Ascending aorta (tissue), 2 donors: Measurements from ENCODE around the gene KCNN1. TPM values are rescaled to one million over a fixed set of nuclear protein-coding genes. Genes with fewer than 3 reads are reported as not detected.

ENCODE experiments used
- DNase-seq, 2 donors: peaks; one replicate each; pipeline ENCODE4 v3.0.0-alpha.2; 2019; ENCODE audit warnings: low spot score in 2 of 2
- H3K27ac ChIP-seq, 2 donors: fragments of 200-600 bp; sonication (generic); one replicate each; pipeline ENCODE4 v1.5.1; 2016 to 2017; ENCODE audit warnings: mild to moderate bottlenecking in 1 of 2
- H3K27me3 ChIP-seq: fragments of 200-600 bp; sonication (generic); one replicate; pipeline ENCODE4 v1.5.1; 2017
- H3K36me3 ChIP-seq, 2 donors: fragments of 200-600 bp; sonication (generic); one replicate each; pipeline ENCODE4 v1.5.1; 2016
- H3K4me1 ChIP-seq, 2 donors: fragments of 200-600 bp; sonication (generic); one replicate each; pipeline ENCODE4 v1.5.1; 2016 to 2017; ENCODE audit warnings: mild to moderate bottlenecking in 1 of 2
- H3K4me3 ChIP-seq, 2 donors: fragments of 200-600 bp; sonication (generic); one replicate each; pipeline ENCODE4 v1.5.1; 2016 to 2017; ENCODE audit warnings: mild to moderate bottlenecking in 1 of 2
- H3K9me3 ChIP-seq, 2 donors: fragments of 200-600 bp; sonication (generic); one replicate each; pipeline ENCODE4 v1.5.1; 2016
- intact Hi-C: fragments of 100-400 bp; cut with DNase I; formaldehyde crosslinking; loops from one replicate; pipeline ENCODE4 v1.15.1; 2023
- total RNA-seq: library from RNA; depleted of rRNA; stranded (reverse); fragments of >200 nt; gene quantifications from one replicate; pipeline ENCODE4 v1.1.0, GENCODE V29; 2016
- TF ChIP-seq, protein P1 (sequence below), 3 experiments: fragments of 200-600 bp in 2 of 3; fragments of 450-650 bp in 1 of 3; sonication (generic) in 2 of 3; IDR thresholded peaks; one replicate each; pipeline ENCODE4 v1.5.1; 2016 to 2019; ENCODE audit warnings: antibody characterized with exemption in 3 of 3, mild to moderate bottlenecking in 1 of 3, moderate library complexity in 1 of 3

Gene KCNN1
- total RNA-seq, 1 donor from 2014 or later: not detected

DNA sequence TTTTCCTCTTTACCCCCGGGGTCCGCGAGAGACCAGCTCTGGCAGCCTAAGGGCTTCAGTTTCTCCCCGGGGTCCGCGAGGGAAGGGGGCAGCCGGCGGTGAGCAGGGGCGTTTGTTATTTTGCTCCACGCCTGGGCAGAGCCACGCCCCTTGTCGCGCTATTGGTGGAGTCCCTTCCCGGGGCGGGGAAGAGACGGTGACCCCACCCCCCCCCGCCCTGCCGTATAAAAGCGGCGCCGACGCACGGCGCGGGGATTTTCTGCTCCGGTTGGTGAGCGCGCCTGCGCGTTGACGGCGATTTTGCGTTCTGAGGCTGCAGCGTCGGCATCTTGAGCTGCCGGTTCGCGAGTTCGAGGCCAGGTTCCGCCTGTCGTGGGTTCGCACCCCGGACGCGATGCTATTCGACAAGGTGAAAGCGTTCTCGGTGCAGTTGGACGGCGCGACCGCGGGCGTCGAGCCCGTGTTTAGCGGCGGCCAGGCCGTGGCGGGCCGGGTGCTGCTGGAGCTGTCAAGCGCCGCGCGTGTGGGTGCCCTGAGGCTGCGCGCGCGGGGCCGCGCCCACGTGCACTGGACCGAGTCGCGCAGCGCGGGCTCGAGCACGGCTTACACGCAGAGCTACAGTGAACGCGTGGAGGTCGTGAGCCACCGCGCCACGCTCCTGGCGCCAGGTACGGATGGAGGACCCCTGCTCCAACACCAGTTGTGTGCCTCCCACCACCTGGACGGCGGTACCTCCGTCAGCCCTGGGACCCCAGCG, 41.2 kb downstream of the KCNN1 start, which contains the start of gene ARRDC2:
Gene ARRDC2 (plus strand): TSS at position 254 of the 757 bp plus-strand sequence. CDS start 141 bp downstream, at position 395.
- H3K36me3 ChIP-seq: peaks cover 37 to 46% of the 10 kb centered on the region in 2 donors
- intact Hi-C loops: loop anchor here (1.0 to 5.0 kb wide), 4 partner anchors 13 to 153 kb away; no protein-coding TSS in a partner anchor
- peak; percentile 78 to 95 for DNase-seq

GRCh38 chr19:18008814-18009213, 41.9 kb downstream of the KCNN1 start:
- Histone ChIP-seq H3K4me3 (peak overlapping the region; percentile 50 to 78), H3K27me3 (no peaks in the 10 kb centered on the region), H3K9me3 (no peaks in the 10 kb centered on the region), H3K4me1 (peaks cover 11 to 12% of the 10 kb centered on the region in 2 donors), H3K36me3 (peaks cover 43 to 53% of the 10 kb centered on the region in 2 donors), H3K27ac (peak overlapping the region; percentile 71 to 88)
- no peak for DNase-seq
- intact Hi-C loops: loop anchor here (5.0 kb wide), 1 partner anchor 93 kb away; no protein-coding TSS in a partner anchor
- TF ChIP-seq, protein P1, sequence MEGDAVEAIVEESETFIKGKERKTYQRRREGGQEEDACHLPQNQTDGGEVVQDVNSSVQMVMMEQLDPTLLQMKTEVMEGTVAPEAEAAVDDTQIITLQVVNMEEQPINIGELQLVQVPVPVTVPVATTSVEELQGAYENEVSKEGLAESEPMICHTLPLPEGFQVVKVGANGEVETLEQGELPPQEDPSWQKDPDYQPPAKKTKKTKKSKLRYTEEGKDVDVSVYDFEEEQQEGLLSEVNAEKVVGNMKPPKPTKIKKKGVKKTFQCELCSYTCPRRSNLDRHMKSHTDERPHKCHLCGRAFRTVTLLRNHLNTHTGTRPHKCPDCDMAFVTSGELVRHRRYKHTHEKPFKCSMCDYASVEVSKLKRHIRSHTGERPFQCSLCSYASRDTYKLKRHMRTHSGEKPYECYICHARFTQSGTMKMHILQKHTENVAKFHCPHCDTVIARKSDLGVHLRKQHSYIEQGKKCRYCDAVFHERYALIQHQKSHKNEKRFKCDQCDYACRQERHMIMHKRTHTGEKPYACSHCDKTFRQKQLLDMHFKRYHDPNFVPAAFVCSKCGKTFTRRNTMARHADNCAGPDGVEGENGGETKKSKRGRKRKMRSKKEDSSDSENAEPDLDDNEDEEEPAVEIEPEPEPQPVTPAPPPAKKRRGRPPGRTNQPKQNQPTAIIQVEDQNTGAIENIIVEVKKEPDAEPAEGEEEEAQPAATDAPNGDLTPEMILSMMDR (IDR thresholded peaks at IDR 0.05): no peak

More for the DNA sequence above, 41.2 kb downstream of the KCNN1 start, which contains the start of gene ARRDC2:
- H3K4me1 ChIP-seq: peaks cover 5 to 11% of the 10 kb centered on the region in 2 donors
- TF ChIP-seq, protein P1 (IDR thresholded peaks at IDR 0.05): no peak
- H3K9me3 ChIP-seq: no peaks in the 10 kb centered on the region
- H3K27ac ChIP-seq: peak within 1 kb of the TSS; percentile 71 to 88
- H3K27me3 ChIP-seq: no peaks in the 10 kb centered on the region
- peak within 1 kb of the TSS; percentile 50 to 78 for H3K4me3 ChIP-seq

- TF ChIP-seq, protein P1 (IDR thresholded peaks at IDR 0.05): no peak
- Histone ChIP-seq H3K9me3 (no peaks in the 10 kb centered on the region), H3K36me3 (peaks cover 46 to 60% of the 10 kb centered on the region in 2 donors), H3K4me3 (peak overlapping the region; percentile 50 to 78), H3K27ac (peak overlapping the region; percentile 71 to 88), H3K27me3 (no peaks in the 10 kb centered on the region), H3K4me1 (peaks cover 11 to 12% of the 10 kb centered on the region in 2 donors)
- no peak for DNase-seq
- intact Hi-C loops: loop anchor here (5.0 kb wide), 1 partner anchor 93 kb away; no protein-coding TSS in a partner anchor
These were observed 42.6 kb downstream of the KCNN1 start for GRCh38 chr19:18009412-18010066.

DNA sequence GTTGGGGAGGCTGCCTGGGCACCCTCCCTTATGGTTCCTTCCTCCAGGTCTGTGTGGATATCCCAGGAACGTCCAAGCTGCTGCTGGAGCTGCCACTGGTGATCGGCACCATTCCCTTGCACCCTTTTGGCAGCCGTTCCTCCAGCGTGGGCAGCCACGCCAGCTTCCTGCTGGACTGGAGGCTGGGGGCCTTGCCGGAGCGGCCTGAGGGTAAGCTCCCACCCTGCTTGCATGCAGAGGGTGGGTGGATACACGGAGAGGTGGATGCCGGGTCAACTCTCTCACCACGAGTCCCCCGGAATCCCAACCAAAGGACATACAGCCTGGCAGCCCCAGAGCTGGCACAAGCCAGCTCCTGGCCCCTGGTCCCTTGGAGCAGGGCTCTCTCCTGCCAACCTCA, 43.2 kb downstream of the KCNN1 start:
- H3K27ac ChIP-seq: peak overlapping the region in 1 of 2 donors; percentile 88
- H3K27me3 ChIP-seq: no peaks in the 10 kb centered on the region
- peak overlapping the region in 1 of 2 donors; percentile 78 for H3K4me3 ChIP-seq
- peaks cover 11 to 12% of the 10 kb centered on the region in 2 donors for H3K4me1 ChIP-seq
- TF ChIP-seq, protein P1 (IDR thresholded peaks at IDR 0.05): no peak
- DNase-seq: no peak
- intact Hi-C loops: no loop called here
- peaks cover 52 to 66% of the 10 kb centered on the region in 2 donors for H3K36me3 ChIP-seq
- H3K9me3 ChIP-seq: no peaks in the 10 kb centered on the region

DNA sequence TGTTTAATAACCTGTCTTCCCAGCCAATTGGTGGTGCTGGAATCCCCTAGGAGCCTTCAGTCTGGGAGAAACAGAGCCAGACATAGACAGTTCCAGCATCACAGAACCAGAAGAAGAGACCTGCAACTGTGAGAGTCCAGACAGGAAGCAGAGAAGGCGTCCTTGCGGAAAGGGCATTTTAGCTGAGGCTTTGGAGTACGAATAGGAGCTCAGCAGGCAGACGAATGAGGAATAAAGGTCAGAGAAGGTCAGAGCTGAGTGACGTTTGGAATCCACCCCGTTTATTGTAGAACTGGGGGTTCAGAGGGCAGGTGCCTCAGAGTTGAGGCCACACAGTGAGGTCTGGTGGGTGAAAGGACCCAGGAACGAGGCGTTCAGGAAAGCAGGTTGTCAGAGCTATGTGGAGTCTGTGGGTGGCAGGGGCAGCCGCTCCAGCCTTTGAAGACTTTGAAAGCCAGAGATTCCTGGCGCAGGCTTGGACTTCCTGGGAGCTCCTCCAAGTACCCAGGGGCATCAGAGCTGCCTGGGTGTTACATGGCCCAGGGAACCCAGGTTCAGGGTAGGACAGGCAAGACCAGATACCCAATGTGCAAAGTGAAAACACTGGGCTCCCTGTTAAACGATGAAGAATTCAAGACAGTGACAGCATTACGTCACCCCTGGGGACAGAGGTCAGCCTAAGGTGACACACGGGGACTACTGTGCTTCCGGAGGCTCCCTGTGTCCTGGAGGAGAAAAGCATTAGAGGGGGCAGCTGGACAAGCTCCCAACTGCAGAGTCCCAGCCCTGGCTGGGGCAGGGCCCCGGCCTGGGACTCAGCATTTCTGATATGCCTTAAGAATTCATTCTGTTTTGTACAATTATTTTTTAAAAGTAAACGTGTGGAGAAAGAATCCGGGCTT, 46.6 kb downstream of the KCNN1 start:
- H3K36me3 ChIP-seq: peaks cover 56 to 72% of the 10 kb centered on the region in 2 donors
- intact Hi-C loops: no loop called here
- peaks cover 22 to 34% of the 10 kb centered on the region in 2 donors for H3K4me1 ChIP-seq
- no peaks in the 10 kb centered on the region for H3K9me3 ChIP-seq
- TF ChIP-seq, protein P1 (IDR thresholded peaks at IDR 0.05): no peak
- H3K27me3 ChIP-seq: no peaks in the 10 kb centered on the region
- peak overlapping the region; percentile 36 to 63 for H3K27ac ChIP-seq
- DNase-seq: no peak
- no peak overlapping the region for H3K4me3 ChIP-seq
